IPS-18a (cell line): ENCODE measurements around the gene CACNA1S.

Experiments used
- H3K27ac ChIP-seq: one replicate; pipeline ENCODE4 v1.5.1; 2013; ENCODE audit warnings: low read length
- H3K27me3 ChIP-seq: one replicate; pipeline ENCODE4 v1.6.1; 2013; ENCODE audit warnings: mild to moderate bottlenecking, low read length; ENCODE audit not compliant: control insufficient read depth, insufficient read depth
- H3K36me3 ChIP-seq: one replicate; pipeline ENCODE4 v1.6.1; 2013; ENCODE audit warnings: low read depth, low read length; ENCODE audit not compliant: control insufficient read depth
- H3K4me1 ChIP-seq: one replicate; pipeline ENCODE4 v1.6.1; 2013; ENCODE audit warnings: low read depth, low read length; ENCODE audit not compliant: control insufficient read depth
- H3K4me3 ChIP-seq: one replicate; pipeline ENCODE4 v1.5.1; 2013; ENCODE audit warnings: low read length
- H3K9ac ChIP-seq: one replicate; pipeline ENCODE4 v1.6.1; 2013; ENCODE audit warnings: mild to moderate bottlenecking, low read length, moderate library complexity
- H3K9me3 ChIP-seq: one replicate; pipeline ENCODE4 v1.6.1; 2013; ENCODE audit warnings: low read depth, low read length; ENCODE audit not compliant: control insufficient read depth

CACNA1S gene

GRCh38 chr1:201096977-201097856 is 15.0 kb downstream of the CACNA1S start:
- Histone ChIP-seq H3K27me3 (no peaks in the 10 kb centered on the region), H3K4me3 (no peak overlapping the region), H3K9ac (no peak overlapping the region), H3K27ac (no peak overlapping the region), H3K4me1 (no peaks in the 10 kb centered on the region), H3K9me3 (no peaks in the 10 kb centered on the region), H3K36me3 (no peaks in the 10 kb centered on the region)

- Histone ChIP-seq H3K36me3 (no peaks in the 10 kb centered on the region), H3K27ac (no peak overlapping the region), H3K4me3 (no peak overlapping the region), H3K4me1 (no peaks in the 10 kb centered on the region), H3K9me3 (no peaks in the 10 kb centered on the region), H3K9ac (no peak overlapping the region), H3K27me3 (no peaks in the 10 kb centered on the region)
Measured at GRCh38 chr1:201096041-201096461, 16.2 kb downstream of the CACNA1S start.

- Histone ChIP-seq H3K27me3 (no peaks in the 10 kb centered on the region), H3K27ac (no peak overlapping the region), H3K36me3 (no peaks in the 10 kb centered on the region), H3K9ac (no peak overlapping the region), H3K4me3 (no peak overlapping the region), H3K4me1 (no peaks in the 10 kb centered on the region), H3K9me3 (no peaks in the 10 kb centered on the region)
Measured at GRCh38 chr1:201095581-201095980, 16.6 kb downstream of the CACNA1S start.

- no peak overlapping the region for H3K4me3 ChIP-seq
- H3K9me3 ChIP-seq = no peaks in the 10 kb centered on the region
- no peaks in the 10 kb centered on the region for H3K27me3 ChIP-seq
- no peak overlapping the region for H3K9ac ChIP-seq
- no peaks in the 10 kb centered on the region for H3K36me3 ChIP-seq
- no peaks in the 10 kb centered on the region for H3K4me1 ChIP-seq
- no peak overlapping the region for H3K27ac ChIP-seq
Measured at GRCh38 chr1:201094832-201095231, 17.4 kb downstream of the CACNA1S start.

- H3K9ac ChIP-seq = no peak overlapping the region
- H3K4me1 ChIP-seq = no peaks in the 10 kb centered on the region
- H3K36me3 ChIP-seq = no peaks in the 10 kb centered on the region
- H3K27ac ChIP-seq = no peak overlapping the region
- no peak overlapping the region for H3K4me3 ChIP-seq
- no peaks in the 10 kb centered on the region for H3K9me3 ChIP-seq
- H3K27me3 ChIP-seq = no peaks in the 10 kb centered on the region
Measured at GRCh38 chr1:201093962-201094361, 18.3 kb downstream of the CACNA1S start.

GRCh38 chr1:201093561-201093960 is 18.7 kb downstream of the CACNA1S start:
- Histone ChIP-seq H3K9ac (no peak overlapping the region), H3K27ac (no peak overlapping the region), H3K9me3 (no peaks in the 10 kb centered on the region), H3K4me3 (no peak overlapping the region), H3K27me3 (no peaks in the 10 kb centered on the region), H3K36me3 (no peaks in the 10 kb centered on the region), H3K4me1 (no peaks in the 10 kb centered on the region)

- Histone ChIP-seq H3K4me1 (no peaks in the 10 kb centered on the region), H3K27ac (no peak overlapping the region), H3K4me3 (no peak overlapping the region), H3K9ac (no peak overlapping the region), H3K27me3 (no peaks in the 10 kb centered on the region), H3K36me3 (no peaks in the 10 kb centered on the region), H3K9me3 (no peaks in the 10 kb centered on the region)
Measured at GRCh38 chr1:201092738-201093137, 19.5 kb downstream of the CACNA1S start.

GRCh38 chr1:201091256-201091655 is 21.0 kb downstream of the CACNA1S start:
- Histone ChIP-seq H3K36me3 (no peaks in the 10 kb centered on the region), H3K9ac (no peak overlapping the region), H3K4me3 (no peak overlapping the region), H3K4me1 (no peaks in the 10 kb centered on the region), H3K27me3 (no peaks in the 10 kb centered on the region), H3K9me3 (no peaks in the 10 kb centered on the region), H3K27ac (no peak overlapping the region)

- Histone ChIP-seq H3K9me3 (no peaks in the 10 kb centered on the region), H3K27ac (no peak overlapping the region), H3K27me3 (no peaks in the 10 kb centered on the region), H3K36me3 (no peaks in the 10 kb centered on the region), H3K4me3 (no peak overlapping the region), H3K4me1 (no peaks in the 10 kb centered on the region), H3K9ac (no peak overlapping the region)
Measured at GRCh38 chr1:201090541-201090940, 21.7 kb downstream of the CACNA1S start.

- Histone ChIP-seq H3K27ac (no peak overlapping the region), H3K9me3 (no peaks in the 10 kb centered on the region), H3K4me3 (no peak overlapping the region), H3K4me1 (no peaks in the 10 kb centered on the region), H3K27me3 (no peaks in the 10 kb centered on the region), H3K9ac (no peak overlapping the region), H3K36me3 (no peaks in the 10 kb centered on the region)
Measured at GRCh38 chr1:201089596-201089995, 22.6 kb downstream of the CACNA1S start.

GRCh38 chr1:201088901-201089525 is 23.2 kb downstream of the CACNA1S start:
- Histone ChIP-seq H3K36me3 (no peaks in the 10 kb centered on the region), H3K9ac (no peak overlapping the region), H3K9me3 (no peaks in the 10 kb centered on the region), H3K27ac (no peak overlapping the region), H3K27me3 (no peaks in the 10 kb centered on the region), H3K4me3 (no peak overlapping the region), H3K4me1 (no peaks in the 10 kb centered on the region)

- Histone ChIP-seq H3K27me3 (no peaks in the 10 kb centered on the region), H3K9me3 (no peaks in the 10 kb centered on the region), H3K4me3 (no peak overlapping the region), H3K9ac (no peak overlapping the region), H3K36me3 (no peaks in the 10 kb centered on the region), H3K27ac (no peak overlapping the region), H3K4me1 (no peaks in the 10 kb centered on the region)
Measured at GRCh38 chr1:201088395-201088794, 23.8 kb downstream of the CACNA1S start.
